DND-41 (cell line): ENCODE measurements around the gene PPOX.

Experiments used
- ATAC-seq: fragments of 200-7000 bp; cut with Tn5 transposase; 3 replicates; pipeline ENCODE4 v1.9.1; 2021; ENCODE audit warnings: low read depth; ENCODE audit not compliant: insufficient read depth
- DNase-seq: peaks from one replicate; pipeline ENCODE4 v3.0.0-alpha.2; 2020
- H2AFZ ChIP-seq: 2 replicates; pipeline ENCODE4 v1.6.0; 2012; ENCODE audit warnings: low read depth, low read length
- H3K27ac ChIP-seq: 2 replicates; pipeline ENCODE4 v1.5.1; 2012; ENCODE audit warnings: low read length, inconsistent platforms
- H3K27me3 ChIP-seq: fragments of 200-600 bp; sonication (generic); 2 replicates; pipeline ENCODE4 v1.6.0; 2012; ENCODE audit warnings: low read length, mild to moderate bottlenecking, inconsistent platforms; ENCODE audit not compliant: insufficient read depth, poor library complexity
- H3K36me3 ChIP-seq: 2 replicates; pipeline ENCODE4 v1.5.1; 2012; ENCODE audit warnings: low read length, inconsistent platforms; ENCODE audit not compliant: insufficient read depth
- H3K4me1 ChIP-seq: 2 replicates; pipeline ENCODE4 v1.5.1; 2012; ENCODE audit warnings: mild to moderate bottlenecking, low read length; ENCODE audit not compliant: insufficient read depth
- H3K4me2 ChIP-seq: 2 replicates; pipeline ENCODE4 v1.6.0; 2012; ENCODE audit warnings: mild to moderate bottlenecking, moderate library complexity, low read length, inconsistent platforms; ENCODE audit not compliant: insufficient read depth
- H3K4me3 ChIP-seq, 2 experiments: fragments of 200-600 bp in 1 of 2; shearing (Covaris generic) in 1 of 2; 2 replicates each; pipeline ENCODE4 v1.5.1; 2012 to 2016; ENCODE audit warnings: inconsistent platforms in 2 of 2, low read length in 2 of 2, mild to moderate bottlenecking in 2 of 2, low read depth in 1 of 2, moderate library complexity in 1 of 2
- H3K79me2 ChIP-seq: 2 replicates; pipeline ENCODE4 v1.6.0; 2012; ENCODE audit warnings: low read length, inconsistent platforms; ENCODE audit not compliant: insufficient read depth
- H3K9ac ChIP-seq: 2 replicates; pipeline ENCODE4 v1.6.0; 2012; ENCODE audit warnings: low read depth, mild to moderate bottlenecking, inconsistent platforms, low read length, moderate library complexity
- H3K9me3 ChIP-seq: 2 replicates; pipeline ENCODE4 v1.5.1; 2012; ENCODE audit warnings: low read length, moderate library complexity, mild to moderate bottlenecking, inconsistent platforms; ENCODE audit not compliant: insufficient read depth, severe bottlenecking
- H4K20me1 ChIP-seq: 2 replicates; pipeline ENCODE4 v1.6.0; 2012; ENCODE audit warnings: low read length; ENCODE audit not compliant: insufficient read depth
- EZH2 ChIP-seq: IDR thresholded peaks from 3 replicates; pipeline ENCODE4 v1.6.1; 2012; ENCODE audit warnings: borderline replicate concordance, low read depth, mild to moderate bottlenecking, moderate library complexity, low read length, inconsistent platforms; ENCODE audit not compliant: severe bottlenecking
- TF ChIP-seq, protein P1 (sequence below): IDR thresholded peaks from 2 replicates; pipeline ENCODE4 v1.5.1; 2012; ENCODE audit warnings: borderline replicate concordance, low read length, moderate library complexity, mild to moderate bottlenecking; ENCODE audit not compliant: poor library complexity, severe bottlenecking; ENCODE audit errors: extremely low read depth

The PPOX gene

GRCh38 chr1:161179698-161180097 lies 13.5 kb downstream of the PPOX start:
- DNase-seq (no peak), ATAC-seq (no peak)

DNA sequence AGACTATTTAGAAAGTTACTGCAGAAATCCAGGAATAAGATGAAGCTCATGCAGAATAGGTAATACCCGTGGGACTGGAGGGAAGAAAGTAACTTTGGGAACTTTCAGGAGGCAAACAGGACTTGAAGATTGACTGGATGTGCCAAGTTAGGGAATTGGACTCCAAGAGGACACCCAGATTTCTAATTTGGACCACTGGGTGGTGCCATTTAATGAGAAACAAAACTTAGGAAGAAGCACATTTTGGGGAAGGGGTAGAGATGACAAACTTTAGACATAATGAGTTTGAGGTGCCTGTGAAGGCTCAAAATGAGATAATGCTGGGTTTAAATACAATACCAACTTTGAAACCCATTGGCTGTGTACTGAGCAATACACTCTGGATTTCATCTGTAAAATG lies 14.4 kb downstream of the PPOX start:
- H3K4me3 ChIP-seq, result no peak overlapping the region
- peaks cover 2% of the 10 kb centered on the region; the same call in 1 of the 2 replicates for H3K36me3 ChIP-seq
- H3K4me1 ChIP-seq, result peaks cover 31% of the 10 kb centered on the region
- H3K27me3 ChIP-seq, result no peaks in the 10 kb centered on the region
- H2AFZ ChIP-seq, result no peak overlapping the region
- no peak overlapping the region for H3K9ac ChIP-seq
- no peaks in the 10 kb centered on the region for H3K9me3 ChIP-seq
- ATAC-seq (no peak), DNase-seq (no peak)
- H3K79me2 ChIP-seq, result peaks cover 16% of the 10 kb centered on the region
- no peak overlapping the region for H3K4me2 ChIP-seq
- no peak for TF ChIP-seq EZH2
- TF ChIP-seq, protein P1, sequence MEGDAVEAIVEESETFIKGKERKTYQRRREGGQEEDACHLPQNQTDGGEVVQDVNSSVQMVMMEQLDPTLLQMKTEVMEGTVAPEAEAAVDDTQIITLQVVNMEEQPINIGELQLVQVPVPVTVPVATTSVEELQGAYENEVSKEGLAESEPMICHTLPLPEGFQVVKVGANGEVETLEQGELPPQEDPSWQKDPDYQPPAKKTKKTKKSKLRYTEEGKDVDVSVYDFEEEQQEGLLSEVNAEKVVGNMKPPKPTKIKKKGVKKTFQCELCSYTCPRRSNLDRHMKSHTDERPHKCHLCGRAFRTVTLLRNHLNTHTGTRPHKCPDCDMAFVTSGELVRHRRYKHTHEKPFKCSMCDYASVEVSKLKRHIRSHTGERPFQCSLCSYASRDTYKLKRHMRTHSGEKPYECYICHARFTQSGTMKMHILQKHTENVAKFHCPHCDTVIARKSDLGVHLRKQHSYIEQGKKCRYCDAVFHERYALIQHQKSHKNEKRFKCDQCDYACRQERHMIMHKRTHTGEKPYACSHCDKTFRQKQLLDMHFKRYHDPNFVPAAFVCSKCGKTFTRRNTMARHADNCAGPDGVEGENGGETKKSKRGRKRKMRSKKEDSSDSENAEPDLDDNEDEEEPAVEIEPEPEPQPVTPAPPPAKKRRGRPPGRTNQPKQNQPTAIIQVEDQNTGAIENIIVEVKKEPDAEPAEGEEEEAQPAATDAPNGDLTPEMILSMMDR, result peak; percentile 49
- no peaks in the 10 kb centered on the region for H4K20me1 ChIP-seq
- H3K27ac ChIP-seq, result no peak overlapping the region

More at GRCh38 chr1:161179698-161180097, 13.5 kb downstream of the PPOX start:
- H3K4me2 ChIP-seq, result no peak overlapping the region
- no peak overlapping the region for H3K9ac ChIP-seq
- peaks cover 18% of the 10 kb centered on the region for H3K79me2 ChIP-seq
- TF ChIP-seq, protein P1, result no peak
- TF ChIP-seq EZH2, result no peak
- H3K4me1 ChIP-seq, result peaks cover 30% of the 10 kb centered on the region
- H4K20me1 ChIP-seq, result no peaks in the 10 kb centered on the region
- H3K36me3 ChIP-seq, result peaks cover 10% of the 10 kb centered on the region
- H3K27me3 ChIP-seq, result no peaks in the 10 kb centered on the region
- H3K9me3 ChIP-seq, result no peaks in the 10 kb centered on the region
- H2AFZ ChIP-seq, result no peak overlapping the region
- H3K4me3 ChIP-seq, result no peak overlapping the region
- H3K27ac ChIP-seq, result no peak overlapping the region

- Histone ChIP-seq H3K9me3 (no peaks in the 10 kb centered on the region), H4K20me1 (no peaks in the 10 kb centered on the region), H3K4me3 (no peak overlapping the region), H3K9ac (no peak overlapping the region), H3K27ac (no peak overlapping the region), H3K27me3 (no peaks in the 10 kb centered on the region), H2AFZ (no peak overlapping the region), H3K4me1 (peaks cover 27% of the 10 kb centered on the region), H3K79me2 (peaks cover under 1% of the 10 kb centered on the region; the same call in 1 of the 2 replicates), H3K4me2 (no peak overlapping the region), H3K36me3 (no peaks in the 10 kb centered on the region)
- ATAC-seq, result no peak
- no peak for TF ChIP-seq EZH2
- TF ChIP-seq, protein P1, result no peak
- no peak for DNase-seq
These were observed 16.0 kb downstream of the PPOX start for GRCh38 chr1:161182214-161182613.
